A673 (cell line): ENCODE data around the gene OR5K4.
A peak's percentile ranks its signal among the peaks of the same experiment; 100 is the strongest.

Source experiments
- EZH2 ChIP-seq: fragments of 200-600 bp; sonication (generic); IDR thresholded peaks from 2 replicates; pipeline ENCODE4 v1.6.1; 2017; ENCODE audit warnings: borderline replicate concordance, low read depth, mild to moderate bottlenecking, mixed read lengths, antibody characterized with exemption, low read length; ENCODE audit not compliant: poor library complexity, severe bottlenecking
- TF ChIP-seq, protein P1 (sequence below): fragments of 300-800, 200-600 bp; sonication (generic); conservative IDR thresholded peaks from 2 replicates; pipeline ENCODE4 v1.5.1; 2017; ENCODE audit warnings: low read depth, mild to moderate bottlenecking, antibody characterized with exemption, low read length, moderate library complexity, mixed read lengths

DNA sequence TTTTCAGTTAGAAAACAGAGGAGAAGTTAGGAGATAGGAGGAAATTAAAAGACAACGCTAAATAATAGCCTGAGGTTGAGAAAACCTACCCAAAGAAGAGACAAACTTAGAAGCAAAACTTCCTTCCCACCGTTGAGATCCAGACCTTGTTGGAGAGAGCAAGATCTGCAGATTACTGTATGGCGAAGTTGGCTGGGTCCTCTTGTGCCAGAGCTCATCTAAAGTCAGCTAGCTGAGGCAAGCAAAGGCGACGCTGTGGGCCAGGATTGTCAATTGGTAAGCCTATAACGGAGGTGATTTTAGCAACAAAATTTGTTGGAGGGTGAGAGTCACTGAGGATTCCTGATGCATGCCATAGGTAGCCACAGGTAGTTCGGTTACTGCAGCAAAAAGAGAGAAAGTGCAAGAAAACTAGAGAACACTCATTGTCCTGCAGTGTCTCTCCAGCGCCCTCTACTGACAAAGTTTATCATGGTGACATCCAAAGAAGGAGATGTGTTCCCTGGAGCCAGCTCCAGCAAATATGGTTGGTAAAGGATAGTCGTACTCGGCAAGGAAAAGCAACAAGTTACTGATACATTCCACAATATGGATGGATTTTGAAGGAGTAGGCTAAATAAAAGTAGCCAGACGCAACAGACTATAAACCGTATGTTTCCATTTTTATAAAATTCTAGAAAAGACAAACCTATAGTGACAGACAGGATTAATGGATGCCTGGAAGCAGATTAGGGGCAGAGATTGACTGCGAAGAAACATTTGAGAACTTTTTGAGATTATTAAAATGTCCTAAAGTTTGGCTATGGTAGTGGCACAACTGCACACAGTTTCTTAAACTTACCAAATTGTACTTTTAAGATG lies 9.8 kb upstream of the OR5K4 start:
- TF ChIP-seq EZH2: no peak
- TF ChIP-seq, protein P1, sequence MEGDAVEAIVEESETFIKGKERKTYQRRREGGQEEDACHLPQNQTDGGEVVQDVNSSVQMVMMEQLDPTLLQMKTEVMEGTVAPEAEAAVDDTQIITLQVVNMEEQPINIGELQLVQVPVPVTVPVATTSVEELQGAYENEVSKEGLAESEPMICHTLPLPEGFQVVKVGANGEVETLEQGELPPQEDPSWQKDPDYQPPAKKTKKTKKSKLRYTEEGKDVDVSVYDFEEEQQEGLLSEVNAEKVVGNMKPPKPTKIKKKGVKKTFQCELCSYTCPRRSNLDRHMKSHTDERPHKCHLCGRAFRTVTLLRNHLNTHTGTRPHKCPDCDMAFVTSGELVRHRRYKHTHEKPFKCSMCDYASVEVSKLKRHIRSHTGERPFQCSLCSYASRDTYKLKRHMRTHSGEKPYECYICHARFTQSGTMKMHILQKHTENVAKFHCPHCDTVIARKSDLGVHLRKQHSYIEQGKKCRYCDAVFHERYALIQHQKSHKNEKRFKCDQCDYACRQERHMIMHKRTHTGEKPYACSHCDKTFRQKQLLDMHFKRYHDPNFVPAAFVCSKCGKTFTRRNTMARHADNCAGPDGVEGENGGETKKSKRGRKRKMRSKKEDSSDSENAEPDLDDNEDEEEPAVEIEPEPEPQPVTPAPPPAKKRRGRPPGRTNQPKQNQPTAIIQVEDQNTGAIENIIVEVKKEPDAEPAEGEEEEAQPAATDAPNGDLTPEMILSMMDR: peak; percentile 83
